ENCODE measurements around the gene RNF32.

RNF32 gene

DNA sequence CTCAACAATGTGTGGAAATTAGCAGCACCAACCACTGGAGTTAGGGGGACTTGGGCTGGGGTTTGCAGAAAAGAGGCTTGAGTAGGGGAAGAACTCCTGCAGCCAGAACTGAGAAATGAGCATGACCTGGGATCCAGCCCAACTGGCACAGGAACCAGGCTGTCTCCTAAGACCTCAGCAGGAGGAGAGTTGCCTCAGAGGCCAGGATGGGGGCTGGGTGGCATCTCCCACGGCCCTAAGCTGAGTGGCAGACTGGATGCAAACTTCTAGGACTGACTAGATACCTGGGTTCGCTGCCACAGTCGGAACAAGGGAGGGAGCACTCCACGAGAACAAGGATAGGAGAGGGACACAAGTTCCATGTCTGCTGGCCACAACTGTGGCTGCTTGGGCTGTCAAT is 62.6 kb downstream of the RNF32 start:
- no peak for DNase-seq (ENCODE audit: extremely low read depth, insufficient read length)
- Histone ChIP-seq H3K27me3 (replicated peaks; ENCODE audit: control insufficient read depth, insufficient read depth, low read length) (no peaks in the 10 kb centered on the region), H3K36me3 (ENCODE audit: control insufficient read depth, insufficient read depth, low read length) (no peaks in the 10 kb centered on the region), H3K4me3 (replicated peaks; ENCODE audit: low read depth, low read length) (no peak overlapping the region)
- TF ChIP-seq, protein P1, sequence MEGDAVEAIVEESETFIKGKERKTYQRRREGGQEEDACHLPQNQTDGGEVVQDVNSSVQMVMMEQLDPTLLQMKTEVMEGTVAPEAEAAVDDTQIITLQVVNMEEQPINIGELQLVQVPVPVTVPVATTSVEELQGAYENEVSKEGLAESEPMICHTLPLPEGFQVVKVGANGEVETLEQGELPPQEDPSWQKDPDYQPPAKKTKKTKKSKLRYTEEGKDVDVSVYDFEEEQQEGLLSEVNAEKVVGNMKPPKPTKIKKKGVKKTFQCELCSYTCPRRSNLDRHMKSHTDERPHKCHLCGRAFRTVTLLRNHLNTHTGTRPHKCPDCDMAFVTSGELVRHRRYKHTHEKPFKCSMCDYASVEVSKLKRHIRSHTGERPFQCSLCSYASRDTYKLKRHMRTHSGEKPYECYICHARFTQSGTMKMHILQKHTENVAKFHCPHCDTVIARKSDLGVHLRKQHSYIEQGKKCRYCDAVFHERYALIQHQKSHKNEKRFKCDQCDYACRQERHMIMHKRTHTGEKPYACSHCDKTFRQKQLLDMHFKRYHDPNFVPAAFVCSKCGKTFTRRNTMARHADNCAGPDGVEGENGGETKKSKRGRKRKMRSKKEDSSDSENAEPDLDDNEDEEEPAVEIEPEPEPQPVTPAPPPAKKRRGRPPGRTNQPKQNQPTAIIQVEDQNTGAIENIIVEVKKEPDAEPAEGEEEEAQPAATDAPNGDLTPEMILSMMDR (IDR thresholded peaks at IDR 0.05; ENCODE audit: insufficient read depth, low read length, poor library complexity, severe bottlenecking): no peak

DNA sequence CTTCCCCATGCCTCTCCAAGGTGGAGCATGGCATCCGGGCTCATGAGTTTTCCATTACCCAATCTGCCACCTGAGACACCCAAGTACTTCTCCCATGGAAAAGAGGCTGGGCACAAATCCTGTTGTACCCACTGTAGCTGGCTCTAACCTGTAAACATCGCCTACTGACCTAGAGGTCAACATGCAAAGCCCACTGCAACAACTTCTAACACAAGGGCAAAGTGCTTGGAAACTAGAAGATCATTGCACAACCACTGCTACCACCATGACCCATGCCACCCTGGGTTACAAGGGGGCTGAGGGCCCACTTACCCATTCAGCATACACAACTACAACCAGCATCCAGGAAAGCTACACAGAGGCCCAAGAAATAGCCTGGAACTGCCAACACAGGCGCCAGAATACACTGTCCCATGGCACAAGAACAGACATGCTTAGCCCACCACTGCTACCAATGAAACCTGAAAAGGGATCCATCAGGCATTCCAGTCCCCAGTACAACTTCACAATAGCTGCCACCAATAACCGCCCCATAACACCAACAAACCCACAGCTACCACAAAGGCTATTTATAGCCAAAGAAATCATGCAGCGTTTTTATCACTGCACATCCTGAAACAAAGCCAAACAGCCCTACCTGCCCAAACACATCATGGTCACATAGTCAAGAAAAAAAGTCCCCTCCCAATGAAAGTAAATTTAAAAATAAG is 63.4 kb downstream of the RNF32 start:
- H3K36me3 ChIP-seq (ENCODE audit: control insufficient read depth, insufficient read depth, low read length): no peaks in the 10 kb centered on the region
- H3K27me3 ChIP-seq (replicated peaks; ENCODE audit: control insufficient read depth, insufficient read depth, low read length): no peaks in the 10 kb centered on the region
- no peak overlapping the region for H3K4me3 ChIP-seq (replicated peaks; ENCODE audit: low read depth, low read length)
- TF ChIP-seq, protein P1 (IDR thresholded peaks at IDR 0.05; ENCODE audit: insufficient read depth, low read length, poor library complexity, severe bottlenecking): no peak
- DNase-seq (ENCODE audit: extremely low read depth, insufficient read length): no peak

DNA sequence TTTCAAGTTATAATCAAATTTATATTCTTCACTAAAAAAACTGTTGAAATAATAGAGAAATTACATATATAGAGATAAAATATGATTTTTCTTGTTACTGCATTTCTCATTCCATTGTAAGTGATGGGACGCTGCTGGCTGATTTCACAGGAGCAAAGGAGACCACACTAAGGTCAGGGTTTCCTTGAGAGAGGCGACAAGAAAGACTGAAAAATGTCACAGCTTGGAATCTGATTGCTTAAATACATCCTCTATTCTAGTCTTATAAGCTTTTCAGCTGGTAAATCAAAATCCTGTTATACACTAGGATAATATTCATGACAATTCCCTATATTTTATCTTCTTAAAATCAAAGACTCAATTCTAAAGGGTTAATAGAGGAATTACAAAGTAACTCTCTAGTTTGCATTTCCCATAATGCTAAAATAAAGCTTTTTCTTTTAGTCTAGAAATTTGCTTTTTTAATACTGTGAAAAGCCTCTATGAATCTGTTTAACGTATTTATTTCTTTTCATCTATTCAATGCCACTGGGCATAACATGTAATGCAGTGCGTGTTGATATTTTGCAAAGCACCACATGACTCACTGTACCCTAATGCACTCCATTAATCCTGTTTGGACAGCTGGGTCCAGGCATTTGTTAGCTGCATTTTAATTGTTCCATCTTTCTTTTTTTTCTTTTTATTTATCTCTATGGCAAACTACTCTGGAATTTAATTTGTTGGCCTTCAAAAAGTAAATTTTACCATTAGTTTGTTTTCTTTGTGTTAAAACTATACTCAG is 81.7 kb downstream of the RNF32 start:
- H3K27me3 ChIP-seq (replicated peaks; ENCODE audit: control insufficient read depth, insufficient read depth, low read length): no peaks in the 10 kb centered on the region
- TF ChIP-seq, protein P1 (IDR thresholded peaks at IDR 0.05; ENCODE audit: insufficient read depth, low read length, poor library complexity, severe bottlenecking): no peak
- no peak for DNase-seq (ENCODE audit: extremely low read depth, insufficient read length)
- H3K4me3 ChIP-seq (replicated peaks; ENCODE audit: low read depth, low read length): no peak overlapping the region
- H3K36me3 ChIP-seq (ENCODE audit: control insufficient read depth, insufficient read depth, low read length): no peaks in the 10 kb centered on the region

DNA sequence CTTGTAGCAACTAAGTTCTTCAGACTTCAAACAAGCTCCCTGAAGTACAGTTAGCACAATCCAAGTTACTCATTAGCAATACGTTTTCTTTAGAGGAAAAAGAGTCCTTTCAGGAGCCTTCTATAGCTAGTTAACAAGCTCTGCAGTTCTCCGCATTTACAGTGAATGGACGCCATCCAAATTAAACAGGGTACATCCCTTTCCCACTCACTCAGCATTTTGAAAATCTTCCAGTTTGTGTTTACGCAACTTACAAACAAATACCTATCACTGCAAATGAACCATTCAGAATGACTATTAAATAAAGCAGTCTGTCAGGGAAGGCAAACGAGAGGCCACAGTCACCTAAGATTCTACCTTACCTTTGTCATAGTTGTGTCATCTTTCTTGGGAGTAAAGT is 84.5 kb downstream of the RNF32 start:
- TF ChIP-seq, protein P1 (IDR thresholded peaks at IDR 0.05; ENCODE audit: insufficient read depth, low read length, poor library complexity, severe bottlenecking): no peak
- H3K36me3 ChIP-seq (ENCODE audit: control insufficient read depth, insufficient read depth, low read length): no peaks in the 10 kb centered on the region
- DNase-seq (ENCODE audit: extremely low read depth, insufficient read length): no peak
- no peaks in the 10 kb centered on the region for H3K27me3 ChIP-seq (replicated peaks; ENCODE audit: control insufficient read depth, insufficient read depth, low read length)
- no peak overlapping the region for H3K4me3 ChIP-seq (replicated peaks; ENCODE audit: low read depth, low read length)

DNA sequence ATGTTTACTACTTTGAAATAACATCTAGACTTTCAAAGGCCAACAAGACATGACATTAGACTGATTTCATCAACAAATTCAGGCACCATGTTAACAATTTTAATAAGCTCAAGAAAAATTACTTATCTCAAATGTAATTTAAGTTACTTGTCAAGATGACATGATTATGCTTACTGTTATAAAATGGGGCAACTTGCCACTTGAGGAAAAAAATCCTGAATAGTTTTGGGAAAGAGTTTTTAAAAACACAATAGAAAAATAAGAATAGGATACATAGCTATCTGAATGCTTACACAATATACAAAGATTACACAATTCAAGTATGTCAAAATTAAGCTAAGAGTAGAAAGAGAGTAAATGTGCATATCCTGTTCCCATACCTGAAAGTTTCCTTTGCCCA is 85.4 kb downstream of the RNF32 start:
- Histone ChIP-seq H3K27me3 (replicated peaks; ENCODE audit: control insufficient read depth, insufficient read depth, low read length) (no peaks in the 10 kb centered on the region), H3K4me3 (replicated peaks; ENCODE audit: low read depth, low read length) (no peak overlapping the region), H3K36me3 (ENCODE audit: control insufficient read depth, insufficient read depth, low read length) (no peaks in the 10 kb centered on the region)
- DNase-seq (ENCODE audit: extremely low read depth, insufficient read length): no peak
- TF ChIP-seq, protein P1 (IDR thresholded peaks at IDR 0.05; ENCODE audit: insufficient read depth, low read length, poor library complexity, severe bottlenecking): no peak
